ENCODE measurements around the gene FGF3.

GRCh38 chr11:69852056-69852455, 32.8 kb upstream of the FGF3 start:
- TF ChIP-seq CTCF (optimal IDR thresholded peaks at IDR 0.05 in 1 of 3, IDR thresholded peaks at IDR 0.05 in 1 of 3, conservative IDR thresholded peaks at IDR 0.05 in 1 of 3; ENCODE audit: extremely low read depth in 1 of 3, insufficient read depth in 2 of 3, low read length in 3 of 3) (no peak), EZH2 (IDR thresholded peaks at IDR 0.05; ENCODE audit: low read length) (no peak)
